RWPE1 (cell line): Measurements from ENCODE around the gene TBC1D5.

Experiments
- CTCF ChIA-PET: fragments of 350-600 bp; sonication (Branson Sonifier 250); formaldehyde crosslinking; extraction: SDS; loops from one replicate; lab custom pipeline; 2021; lab: Yijun Ruan, JAX
- POLR2A ChIA-PET: fragments of 400-600 bp; formaldehyde crosslinking; extraction: SDS; loops from one replicate; lab custom pipeline; 2020; ENCODE audit warnings: antibody characterized with exemption; ENCODE audit not compliant: low non-redundant PET; lab: Yijun Ruan, JAX
- DNase-seq: peaks from one replicate; pipeline ENCODE4 v3.0.0; 2012; ENCODE audit warnings: low spot score
- H3K27ac ChIP-seq: fragments of 450-650 bp; 2 replicates; pipeline ENCODE4 v1.5.1; 2017
- CTCF ChIP-seq: fragments of 450-650 bp; conservative IDR thresholded peaks from 2 replicates; pipeline ENCODE4 v1.5.1; 2017; ENCODE audit warnings: low read depth, mild to moderate bottlenecking

The TBC1D5 gene

GRCh38 chr3:17404548-17404947 lies 337.9 kb downstream of the TBC1D5 start:
- no peak for TF ChIP-seq CTCF
- POLR2A ChIA-PET, result no interaction called here
- DNase-seq, result no peak
- CTCF ChIA-PET, result interaction anchor here (0.8 kb wide), 1 partner anchor 1520 kb away, joined by 3 read pairs; no protein-coding TSS in a partner anchor
- H3K27ac ChIP-seq, result no peak overlapping the region

DNA sequence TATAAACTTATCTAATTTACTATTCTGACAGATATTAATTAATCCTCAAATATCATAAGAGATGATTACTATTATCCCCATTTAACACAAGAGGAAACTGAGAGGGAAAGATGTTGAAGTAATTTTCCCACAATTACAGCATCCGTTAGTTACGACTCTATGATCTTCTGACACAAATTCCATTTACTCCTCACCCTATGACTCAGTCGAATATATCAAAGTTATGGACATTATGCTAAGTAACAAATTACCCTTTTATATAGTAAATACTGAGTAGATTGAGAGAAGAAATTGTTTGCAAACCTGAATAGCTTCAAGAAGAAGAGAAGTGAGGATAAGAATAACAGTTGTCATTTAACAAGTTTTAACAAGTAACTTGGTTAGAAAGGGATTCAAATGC lies 340.0 kb downstream of the TBC1D5 start:
- no peak overlapping the region for H3K27ac ChIP-seq
- no peak for DNase-seq
- no peak for TF ChIP-seq CTCF
- ChIA-PET POLR2A (no interaction called here), CTCF (no interaction called here)

DNA sequence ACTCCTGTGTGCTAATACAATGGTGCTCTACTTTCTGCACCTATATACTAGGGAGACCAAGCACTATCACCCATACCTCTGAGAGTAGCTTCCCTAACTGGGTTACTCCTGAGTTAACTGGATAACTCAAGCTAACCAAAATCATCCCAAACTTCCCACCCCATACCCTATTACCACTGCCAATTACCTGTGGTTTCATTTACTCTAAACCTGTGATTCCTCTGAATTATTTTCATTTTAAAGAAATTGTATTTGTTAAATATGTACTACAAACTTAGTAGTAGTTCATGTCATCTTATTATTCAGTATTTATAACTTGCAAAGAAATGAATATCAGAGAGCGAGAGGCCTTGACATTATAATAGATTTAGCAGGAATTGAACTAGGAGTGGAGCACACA lies 340.5 kb downstream of the TBC1D5 start:
- DNase-seq, result no peak
- no peak for TF ChIP-seq CTCF
- no peak overlapping the region for H3K27ac ChIP-seq
- CTCF ChIA-PET, result no interaction called here
- POLR2A ChIA-PET, result no interaction called here

- no peak for TF ChIP-seq CTCF
- no peak overlapping the region for H3K27ac ChIP-seq
- ChIA-PET CTCF (no interaction called here), POLR2A (no interaction called here)
- no peak for DNase-seq
These were observed 342.8 kb downstream of the TBC1D5 start for GRCh38 chr3:17399586-17399985.

DNA sequence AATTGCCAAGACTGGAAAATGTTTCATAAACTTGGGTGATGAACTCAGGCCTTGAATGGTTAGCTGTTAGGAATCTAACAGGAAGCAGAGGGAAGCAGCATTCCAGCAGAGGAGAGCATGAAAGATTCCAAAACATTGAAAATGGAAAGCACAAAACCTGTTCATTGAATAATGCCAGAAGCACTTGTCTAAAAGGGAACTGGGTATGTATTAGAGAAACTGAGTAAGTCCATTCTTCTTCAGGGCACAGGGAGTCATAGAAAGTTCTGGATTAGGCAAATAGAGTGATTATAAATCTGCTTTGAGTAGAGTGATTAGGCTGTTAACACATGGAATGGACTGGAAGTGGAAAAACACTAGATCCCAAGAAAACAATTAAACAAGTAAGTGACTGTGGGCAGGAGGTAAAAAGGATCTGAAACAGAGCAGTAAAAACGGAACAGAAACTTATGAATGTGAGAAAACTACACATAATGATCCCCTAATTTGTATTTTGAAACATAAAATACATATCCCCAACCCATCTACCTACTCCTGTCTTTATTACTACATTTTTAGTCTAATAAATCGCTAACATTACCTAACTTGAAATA lies 343.4 kb downstream of the TBC1D5 start:
- TF ChIP-seq CTCF, result no peak
- no peak overlapping the region for H3K27ac ChIP-seq
- CTCF ChIA-PET, result no interaction called here
- POLR2A ChIA-PET, result no interaction called here
- DNase-seq, result no peak

DNA sequence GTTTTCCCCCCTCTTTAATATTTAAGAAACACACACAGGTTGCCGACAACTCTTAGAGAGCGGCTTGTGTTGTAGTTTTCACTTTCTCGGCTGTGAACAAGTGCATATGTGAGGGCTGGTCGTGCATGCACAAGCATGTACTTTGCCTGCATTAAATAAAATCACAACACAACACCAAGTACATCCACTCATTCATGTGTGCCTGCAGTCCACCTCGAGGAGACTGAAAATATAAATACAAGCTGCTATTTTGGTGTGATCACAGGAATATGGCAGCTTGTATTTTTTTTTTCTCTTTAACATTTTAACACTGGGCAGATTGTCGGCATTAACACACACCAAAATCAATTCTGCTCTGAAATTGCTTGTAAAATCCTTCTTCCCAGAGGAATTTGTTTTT lies 346.4 kb downstream of the TBC1D5 start:
- ChIA-PET POLR2A (no interaction called here), CTCF (no interaction called here)
- no peak for DNase-seq
- no peak overlapping the region for H3K27ac ChIP-seq
- TF ChIP-seq CTCF, result no peak
